A549 treated with ZK216348 at 1 μM for 4 hours (cell line): ENCODE data around the gene YBX1. TPM values are rescaled to one million over a fixed set of nuclear protein-coding genes. Genes with fewer than 3 reads are reported as not detected.

Source experiments
- total RNA-seq: library from RNA; stranded (reverse); fragments of 200-300 nt; extraction: Qiagen RNA extraction; gene quantifications from 5 replicates; pipeline ENCODE4 v1.2.3, GENCODE V29; 2022; ENCODE audit warnings: low read depth

Gene YBX1
- 764 to 846 TPM (median 825 TPM) in 5 replicates for total RNA-seq

GRCh38 chr1:42681741-42682483 is at the start of gene YBX1:
TSS of gene YBX1 (plus strand) at chr1:42682418. CDS start at chr1:42682566, 148 bp downstream.

DNA sequence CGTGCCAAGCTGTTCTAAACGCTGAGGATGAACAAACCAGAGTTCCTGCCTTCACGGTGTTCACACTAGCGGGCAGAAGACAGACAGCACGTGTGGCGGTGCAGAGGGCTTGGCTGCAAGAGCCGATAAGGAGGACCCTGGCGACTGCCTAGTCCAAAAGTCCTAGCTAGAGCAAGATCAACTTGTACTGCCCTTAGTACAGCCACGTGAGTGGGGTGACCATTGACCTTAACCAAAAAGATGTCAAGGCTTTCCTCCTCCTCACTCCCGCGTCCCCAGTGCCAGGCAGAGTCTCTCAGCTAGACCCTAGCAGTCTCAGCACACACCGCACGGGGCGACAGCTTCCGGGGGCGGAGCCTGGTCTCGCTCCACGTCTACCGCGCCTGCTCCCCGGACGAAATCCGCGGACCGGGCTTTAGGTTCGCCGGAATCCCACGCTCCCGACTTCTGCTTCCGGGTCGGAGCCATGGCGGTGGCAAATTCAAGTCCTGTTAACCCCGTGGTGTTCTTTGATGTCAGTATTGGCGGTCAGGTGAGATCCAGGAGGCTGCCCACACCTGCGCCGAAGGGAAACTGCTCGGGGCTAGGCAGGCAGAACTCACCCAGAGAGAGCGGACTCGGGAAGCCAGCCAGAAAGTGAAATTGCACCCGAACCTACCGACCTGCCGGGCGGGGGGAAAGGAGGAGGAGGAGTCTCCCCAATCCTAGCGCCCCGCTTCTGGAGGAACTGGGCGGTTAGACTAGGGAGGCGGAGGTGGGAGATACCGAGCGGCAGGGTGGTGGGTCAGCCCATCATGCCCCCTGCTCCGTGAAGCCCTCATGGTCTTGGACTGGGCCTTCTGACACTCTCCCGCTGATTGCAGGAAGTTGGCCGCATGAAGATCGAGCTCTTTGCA is 24.0 kb upstream of the YBX1 start, which contains the start of gene PPIH:
PPIH (plus strand) TSS at position 443 of the 896 bp plus-strand sequence; CDS start at position 467, 24 bp downstream.

GRCh38 chr1:42739753-42740700 is 57.8 kb downstream of the YBX1 start, which contains the start of gene CLDN19:
TSS of gene CLDN19 (minus strand) at chr1:42740236. CDS start at chr1:42740063, 173 bp downstream.

Other genes with a start within 250 kb of the YBX1 start
- gene ZMYND12, start 226.4 kb upstream of the YBX1 start, total RNA-seq = 0.23 to 1.2 TPM (median 0.33 TPM) in 5 replicates
- 37.2 to 48.1 TPM (median 37.6 TPM) in 5 replicates for gene PPCS, start 225.9 kb upstream of the YBX1 start, total RNA-seq
- gene CCDC30, start 219.1 kb upstream of the YBX1 start, total RNA-seq = 0.94 to 1.5 TPM (median 1.2 TPM) in 5 replicates
- 56.1 to 77.7 TPM (median 57.5 TPM) in 5 replicates for gene PPIH, start 24.0 kb upstream of the YBX1 start, total RNA-seq
- not detected in 5 replicates for gene CLDN19, start 57.8 kb downstream of the YBX1 start, total RNA-seq
- 26.3 to 35.2 TPM (median 30.3 TPM) in 5 replicates for gene P3H1, start 84.6 kb downstream of the YBX1 start, total RNA-seq
- gene C1orf50, start 84.8 kb downstream of the YBX1 start, total RNA-seq = 2.3 to 5.5 TPM (median 3.9 TPM) in 5 replicates
- 0.08 to 0.13 TPM (median 0.12 TPM) in 5 replicates for gene TMEM269, start 102.6 kb downstream of the YBX1 start, total RNA-seq
- 3.1 to 4.2 TPM (median 3.9 TPM) in 5 replicates for gene ERMAP, start 134.7 kb downstream of the YBX1 start, total RNA-seq
- 13.4 to 18.1 TPM (median 14.7 TPM) in 5 replicates for gene SVBP, start 135.0 kb downstream of the YBX1 start, total RNA-seq
- 6.1 to 8.4 TPM (median 7.1 TPM) in 5 replicates for gene ZNF691, start 164.2 kb downstream of the YBX1 start, total RNA-seq